Measurements from ENCODE around the gene SLC12A7. TPM values are rescaled to one million over a fixed set of nuclear protein-coding genes. Genes with fewer than 3 reads are reported as not detected.
A peak's percentile ranks its signal among the peaks of the same experiment; 100 is the strongest.

SLC12A7 gene
- total and polyA plus RNA-seq, 10 donors = 8.6 to 120 (median 52.3) TPM

GRCh38 chr5:1081519-1081918, 30.3 kb downstream of the SLC12A7 start:
- WGBS, 5 donors = 88 to 97% (median 93%) methylated on average over 23 to 26 of the region's 26 CpGs
- H3K36me3 ChIP-seq = peaks cover 0 to 97% (median 73%) of the 10 kb centered on the region in 6 donors
- H3K9me3 ChIP-seq = no peaks in the 10 kb centered on the region
- no peak for DNase-seq
- TF ChIP-seq POLR2A (IDR thresholded peaks at IDR 0.05) (no peak), CTCF (IDR thresholded peaks at IDR 0.05 in 8 of 11, conservative IDR thresholded peaks at IDR 0.05 in 3 of 11) (no peak), POLR2AphosphoS5 (IDR thresholded peaks at IDR 0.05) (peak in 1 of 3 donors; percentile 39)
- peaks cover 0 to 15% (median 0%) of the 10 kb centered on the region in 6 donors for H3K4me1 ChIP-seq
- no peak overlapping the region for H3K4me3 ChIP-seq
- H3K27ac ChIP-seq = peak overlapping the region in 3 of 8 donors; percentile 34 to 47 (median 44)
- H3K27me3 ChIP-seq (replicated peaks in 1 of 7) = no peaks in the 10 kb centered on the region
- intact Hi-C loops (cut with DNase I; ENCODE audit: low total_unique reads) = no loop called here

DNA sequence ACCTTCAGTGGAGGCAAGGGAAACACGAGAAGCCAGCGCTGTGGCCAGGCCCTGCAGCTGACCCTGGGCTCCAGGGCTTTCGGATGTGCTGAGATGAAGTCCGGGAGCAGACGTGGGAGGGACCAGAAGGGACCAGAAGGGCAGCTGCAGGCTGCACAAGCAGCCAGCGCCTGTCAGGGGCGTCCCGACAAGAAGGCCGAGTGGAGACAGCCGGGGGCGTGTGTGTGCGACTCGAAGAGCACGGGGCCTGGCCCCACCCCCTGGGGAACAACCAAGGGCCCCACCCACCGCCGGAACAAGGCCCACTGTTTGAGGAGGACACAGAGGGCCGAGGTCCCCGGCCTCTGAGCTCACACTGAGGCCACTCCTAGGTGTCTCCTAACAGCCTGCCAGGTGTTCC, 31.4 kb downstream of the SLC12A7 start:
- no peaks in the 10 kb centered on the region for H3K27me3 ChIP-seq (replicated peaks in 1 of 7)
- TF ChIP-seq POLR2AphosphoS5 (IDR thresholded peaks at IDR 0.05) (peak in 2 of 3 donors; percentile 52 to 70), CTCF (IDR thresholded peaks at IDR 0.05 in 8 of 11, conservative IDR thresholded peaks at IDR 0.05 in 3 of 11) (no peak), POLR2A (IDR thresholded peaks at IDR 0.05) (no peak)
- H3K36me3 ChIP-seq = peaks cover 0 to 97% (median 73%) of the 10 kb centered on the region in 6 donors
- 63 to 79% (median 77%) methylated on average over 15 to 18 of the region's 18 CpGs for WGBS, 5 donors
- intact Hi-C loops (cut with DNase I; ENCODE audit: low total_unique reads) = no loop called here
- no peak for DNase-seq
- H3K27ac ChIP-seq = peak overlapping the region in 5 of 8 donors; percentile 25 to 47 (median 42)
- H3K4me3 ChIP-seq = no peak overlapping the region
- no peaks in the 10 kb centered on the region for H3K9me3 ChIP-seq
- peaks cover 0 to 15% (median 0%) of the 10 kb centered on the region in 6 donors for H3K4me1 ChIP-seq

GRCh38 chr5:1079961-1080360, 31.9 kb downstream of the SLC12A7 start:
- Histone ChIP-seq H3K9me3 (no peaks in the 10 kb centered on the region), H3K27ac (peak overlapping the region in 3 of 8 donors; percentile 16 to 34 (median 22)), H3K36me3 (peaks cover 0 to 97% (median 72%) of the 10 kb centered on the region in 6 donors), H3K27me3 (replicated peaks in 1 of 7) (no peaks in the 10 kb centered on the region), H3K4me1 (peaks cover 0 to 15% (median 0%) of the 10 kb centered on the region in 6 donors), H3K4me3 (no peak overlapping the region)
- DNase-seq = no peak
- TF ChIP-seq POLR2A (IDR thresholded peaks at IDR 0.05) (no peak), POLR2AphosphoS5 (IDR thresholded peaks at IDR 0.05) (no peak), CTCF (IDR thresholded peaks at IDR 0.05 in 8 of 11, conservative IDR thresholded peaks at IDR 0.05 in 3 of 11) (no peak)
- 76 to 93% (median 81%) methylated on average over 5 to 31 of the region's 35 CpGs for WGBS, 5 donors
- intact Hi-C loops (cut with DNase I; ENCODE audit: low total_unique reads) = no loop called here

GRCh38 chr5:1079486-1079885, 32.4 kb downstream of the SLC12A7 start:
- peaks cover 0 to 15% (median 0%) of the 10 kb centered on the region in 6 donors for H3K4me1 ChIP-seq
- no peak overlapping the region for H3K4me3 ChIP-seq
- peaks cover 0 to 97% (median 73%) of the 10 kb centered on the region in 6 donors for H3K36me3 ChIP-seq
- H3K27ac ChIP-seq = peak overlapping the region in 3 of 8 donors; percentile 16 to 34 (median 22)
- no peaks in the 10 kb centered on the region for H3K27me3 ChIP-seq (replicated peaks in 1 of 7)
- intact Hi-C loops (cut with DNase I; ENCODE audit: low total_unique reads) = no loop called here
- WGBS, 5 donors = 89 to 97% (median 95%) methylated on average over 6 to 18 of the region's 18 CpGs
- H3K9me3 ChIP-seq = no peaks in the 10 kb centered on the region
- DNase-seq = no peak
- TF ChIP-seq POLR2AphosphoS5 (IDR thresholded peaks at IDR 0.05) (no peak), POLR2A (IDR thresholded peaks at IDR 0.05) (no peak), CTCF (IDR thresholded peaks at IDR 0.05 in 8 of 11, conservative IDR thresholded peaks at IDR 0.05 in 3 of 11) (no peak)

Measured in spleen (tissue), 11 donors.